Peyer's patch (tissue), 4 donors: Measurements from ENCODE around the gene OSBPL10.

Experiments used
- POLR2A ChIP-seq, 2 donors: fragments of 450-650 bp; IDR thresholded peaks; one replicate each; pipeline ENCODE4 v1.5.1; 2017; ENCODE audit warnings: antibody characterized with exemption in 2 of 2, mild to moderate bottlenecking in 2 of 2, moderate library complexity in 2 of 2
- TF ChIP-seq, protein P1 (sequence below), 6 experiments: fragments of 450-650 bp in 4 of 6; fragments of 200-600 bp in 2 of 6; sonication (generic) in 1 of 6; IDR thresholded peaks; one replicate each; pipeline ENCODE4 v1.5.1; 2017 to 2019; ENCODE audit warnings: antibody characterized with exemption in 6 of 6, mild to moderate bottlenecking in 3 of 6, moderate library complexity in 1 of 6

DNA sequence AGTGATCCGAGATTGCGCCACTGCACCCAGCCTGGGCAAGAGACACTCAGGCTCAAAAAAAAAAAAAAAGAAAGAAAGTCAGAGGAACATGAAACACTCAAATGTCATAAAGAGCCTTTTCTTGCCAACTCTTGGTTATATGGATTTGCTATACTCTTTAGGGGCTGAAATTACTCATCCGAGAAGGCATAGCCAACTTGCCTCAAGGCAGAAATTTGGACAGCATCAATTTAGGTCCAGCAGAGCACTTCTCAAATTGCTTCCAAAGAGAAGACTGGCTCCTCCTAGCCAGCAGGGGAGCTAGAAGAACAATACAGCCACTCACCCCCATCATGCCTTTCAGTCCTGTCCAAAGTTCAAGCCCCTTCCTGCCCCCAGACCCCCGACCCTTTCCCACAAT, 43.8 kb downstream of the OSBPL10 start:
- TF ChIP-seq POLR2A (IDR thresholded peaks at IDR 0.05) = no peak
- TF ChIP-seq, protein P1, sequence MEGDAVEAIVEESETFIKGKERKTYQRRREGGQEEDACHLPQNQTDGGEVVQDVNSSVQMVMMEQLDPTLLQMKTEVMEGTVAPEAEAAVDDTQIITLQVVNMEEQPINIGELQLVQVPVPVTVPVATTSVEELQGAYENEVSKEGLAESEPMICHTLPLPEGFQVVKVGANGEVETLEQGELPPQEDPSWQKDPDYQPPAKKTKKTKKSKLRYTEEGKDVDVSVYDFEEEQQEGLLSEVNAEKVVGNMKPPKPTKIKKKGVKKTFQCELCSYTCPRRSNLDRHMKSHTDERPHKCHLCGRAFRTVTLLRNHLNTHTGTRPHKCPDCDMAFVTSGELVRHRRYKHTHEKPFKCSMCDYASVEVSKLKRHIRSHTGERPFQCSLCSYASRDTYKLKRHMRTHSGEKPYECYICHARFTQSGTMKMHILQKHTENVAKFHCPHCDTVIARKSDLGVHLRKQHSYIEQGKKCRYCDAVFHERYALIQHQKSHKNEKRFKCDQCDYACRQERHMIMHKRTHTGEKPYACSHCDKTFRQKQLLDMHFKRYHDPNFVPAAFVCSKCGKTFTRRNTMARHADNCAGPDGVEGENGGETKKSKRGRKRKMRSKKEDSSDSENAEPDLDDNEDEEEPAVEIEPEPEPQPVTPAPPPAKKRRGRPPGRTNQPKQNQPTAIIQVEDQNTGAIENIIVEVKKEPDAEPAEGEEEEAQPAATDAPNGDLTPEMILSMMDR (IDR thresholded peaks at IDR 0.05) = no peak
